ENCODE data around the gene SMC1B. TPM values are rescaled to one million over a fixed set of nuclear protein-coding genes. Genes with fewer than 3 reads are reported as not detected.
A peak's percentile ranks its signal among the peaks of the same experiment; 100 is the strongest.

SMC1B gene
- total RNA-seq, 2 experiments from 2014 or later, result 1.8 TPM

GRCh38 chr22:45310331-45310976 lies 102.9 kb downstream of the SMC1B start:
- intact Hi-C loops (cut with micrococcal nuclease), result no loop called here
- Mint-ChIP-seq H3K27me3 (no peaks in the 10 kb centered on the region), H3K4me3 (peak overlapping the region; percentile 85), H3K4me1 (ENCODE audit: low read depth) (peaks cover 50% of the 10 kb centered on the region), H3K27ac (peak overlapping the region; percentile 83), H3K9me3 (no peaks in the 10 kb centered on the region), H3K36me3 (ENCODE audit: low read depth) (peaks cover 12% of the 10 kb centered on the region)
- POLR2A ChIA-PET, result interaction anchor here (0.7 to 2.7 kb wide), 6 partner anchors 9 to 103 kb away, joined by 3 to 12 read pairs (median 5); partner anchors contain the start of genes RIBC2 and SMC1B
- DNase-seq (peak; percentile 42), ATAC-seq (no peak)
- CTCF ChIA-PET, result no interaction called here
- no peak for TF ChIP-seq CTCF (IDR thresholded peaks at IDR 0.05)

GRCh38 chr22:45309422-45310227 lies 103.8 kb downstream of the SMC1B start, which contains the start of gene FAM118A:
TSS of gene FAM118A (plus strand) at chr22:45309934. CDS start at chr22:45322380, 12,446 bp downstream.
- DNase-seq, result peak; percentile 92
- POLR2A ChIA-PET, result interaction anchor here (0.7 to 2.7 kb wide), 5 partner anchors 9 to 104 kb away, joined by 3 to 12 read pairs (median 5); partner anchors contain the start of genes RIBC2 and SMC1B
- peak; percentile 89 for ATAC-seq
- TF ChIP-seq CTCF (IDR thresholded peaks at IDR 0.05), result no peak
- H3K9me3 Mint-ChIP-seq, result no peaks in the 10 kb centered on the region
- H3K27ac Mint-ChIP-seq, result peak within 1 kb of the TSS; percentile 94
- H3K4me1 Mint-ChIP-seq (ENCODE audit: low read depth), result peaks cover 44% of the 10 kb centered on the region
- H3K36me3 Mint-ChIP-seq (ENCODE audit: low read depth), result peaks cover 12% of the 10 kb centered on the region
- CTCF ChIA-PET, result interaction anchor here (1.3 kb wide), 1 partner anchor 39 kb away, joined by 3 read pairs; no protein-coding TSS in a partner anchor
- peak within 1 kb of the TSS; percentile 85 for H3K4me3 Mint-ChIP-seq
- intact Hi-C loops (cut with micrococcal nuclease), result no loop called here
- no peaks in the 10 kb centered on the region for H3K27me3 Mint-ChIP-seq

DNA sequence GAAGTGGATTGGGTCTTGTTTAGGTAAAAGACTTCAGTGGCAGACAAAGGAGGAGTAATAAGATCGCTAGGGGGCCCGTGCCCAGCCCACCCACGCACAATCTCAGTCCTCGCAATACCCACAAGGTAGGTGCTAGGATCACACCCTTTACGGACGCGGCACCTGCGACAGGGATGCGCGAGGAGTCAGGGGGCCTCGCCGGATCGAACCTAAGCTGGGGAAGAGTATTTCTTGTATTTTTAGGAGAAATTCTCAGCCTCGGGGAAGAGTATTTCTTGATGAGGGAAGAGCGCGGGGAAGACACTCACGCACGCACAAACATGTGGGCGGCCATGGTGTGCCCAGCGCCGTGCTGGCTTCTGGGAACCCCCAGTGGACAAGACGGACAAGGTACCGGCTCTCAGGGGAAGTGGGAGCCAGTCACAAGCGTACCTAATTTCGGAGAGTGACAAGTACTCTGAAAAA lies 104.4 kb downstream of the SMC1B start:
- no peak for TF ChIP-seq CTCF (IDR thresholded peaks at IDR 0.05)
- H3K27ac Mint-ChIP-seq, result peak overlapping the region; percentile 94
- no peaks in the 10 kb centered on the region for H3K27me3 Mint-ChIP-seq
- H3K9me3 Mint-ChIP-seq, result no peaks in the 10 kb centered on the region
- ChIA-PET POLR2A (interaction anchor here (0.6 to 2.7 kb wide), 5 partner anchors 14 to 601 kb away, joined by 3 to 12 read pairs (median 3); partner anchors contain the start of genes RIBC2 and SMC1B), CTCF (interaction anchor here (1.3 kb wide), 1 partner anchor 39 kb away, joined by 3 read pairs; no protein-coding TSS in a partner anchor)
- ATAC-seq, result no peak
- H3K4me1 Mint-ChIP-seq (ENCODE audit: low read depth), result peaks cover 37% of the 10 kb centered on the region
- H3K36me3 Mint-ChIP-seq (ENCODE audit: low read depth), result peaks cover 12% of the 10 kb centered on the region
- H3K4me3 Mint-ChIP-seq, result peak overlapping the region; percentile 85
- intact Hi-C loops (cut with micrococcal nuclease), result no loop called here
- peak; percentile 64 for DNase-seq

DNA sequence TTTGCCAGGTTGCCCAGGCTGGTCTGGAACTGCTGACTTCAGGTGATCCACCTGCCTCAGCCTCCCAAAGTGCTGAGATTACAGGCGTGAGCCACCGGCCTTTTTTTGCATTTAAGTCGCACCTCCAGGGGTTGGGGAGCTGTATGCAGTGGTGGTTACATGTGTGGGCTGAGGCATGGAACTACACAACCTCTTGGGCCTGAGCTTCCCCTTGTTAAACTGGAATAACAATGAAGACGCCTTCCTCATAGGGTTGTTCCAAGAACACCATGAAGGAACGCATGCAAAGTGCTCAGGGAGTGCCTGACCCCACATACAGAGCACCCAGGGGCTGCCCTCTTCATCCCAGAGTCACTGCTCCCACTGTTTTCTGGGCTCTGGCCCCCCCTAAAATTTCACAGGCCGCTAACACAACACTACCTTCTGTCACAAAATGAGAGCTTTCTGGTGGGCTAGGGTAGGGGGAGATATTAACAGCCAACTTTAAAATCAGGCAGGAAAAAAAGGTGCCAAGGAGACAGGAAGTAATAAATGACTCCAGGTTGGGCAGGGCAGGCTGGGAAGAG lies 104.9 kb downstream of the SMC1B start:
- Mint-ChIP-seq H3K27ac (peak overlapping the region; percentile 94), H3K27me3 (no peaks in the 10 kb centered on the region), H3K9me3 (no peaks in the 10 kb centered on the region), H3K36me3 (ENCODE audit: low read depth) (peaks cover 12% of the 10 kb centered on the region), H3K4me3 (peak overlapping the region; percentile 85), H3K4me1 (ENCODE audit: low read depth) (peaks cover 35% of the 10 kb centered on the region)
- TF ChIP-seq CTCF (IDR thresholded peaks at IDR 0.05), result no peak
- CTCF ChIA-PET, result interaction anchor here (1.3 kb wide), 1 partner anchor 38 kb away, joined by 3 read pairs; no protein-coding TSS in a partner anchor
- POLR2A ChIA-PET, result interaction anchor here (0.6 to 2.7 kb wide), 4 partner anchors 14 to 600 kb away, joined by 3 to 12 read pairs (median 4); partner anchors contain the start of genes RIBC2 and SMC1B
- no peak for ATAC-seq
- intact Hi-C loops (cut with micrococcal nuclease), result no loop called here
- DNase-seq, result no peak

Measured in activated CD8-positive, alpha-beta T cell treated with anti-CD3 and anti-CD28 coated beads for 36 hours (primary cell).